Loucy (cell line): ENCODE data around the gene BCL11A.

Experiments used
- H2AFZ ChIP-seq: fragments of 200-600 bp; sonication (generic); 2 replicates; pipeline ENCODE4 v1.6.0; 2016; ENCODE audit warnings: antibody characterized with exemption, mild to moderate bottlenecking, low read length, moderate library complexity
- H3F3A ChIP-seq: fragments of 200-600 bp; 2 replicates; pipeline ENCODE4 v1.6.0; 2016; ENCODE audit warnings: antibody characterized with exemption, low read depth, mild to moderate bottlenecking
- H3K27me3 ChIP-seq: fragments of 200-600 bp; sonication (generic); 2 replicates; pipeline ENCODE4 v1.6.1; 2014; ENCODE audit warnings: low read length, mild to moderate bottlenecking; ENCODE audit not compliant: insufficient read depth, poor library complexity, severe bottlenecking
- H3K36me3 ChIP-seq: fragments of 200-600 bp; sonication (generic); 2 replicates; pipeline ENCODE4 v1.6.1; 2016; ENCODE audit warnings: low read length; ENCODE audit not compliant: insufficient read depth
- H3K4me1 ChIP-seq: fragments of 200-600 bp; sonication (generic); 2 replicates; pipeline ENCODE4 v1.5.1; 2014; ENCODE audit warnings: low read length, mild to moderate bottlenecking; ENCODE audit not compliant: insufficient read depth, poor library complexity, severe bottlenecking
- H3K4me2 ChIP-seq: fragments of 200-600 bp; sonication (generic); 2 replicates; pipeline ENCODE4 v1.6.0; 2014; ENCODE audit warnings: antibody characterized with exemption, low read length, low read depth, mild to moderate bottlenecking; ENCODE audit not compliant: poor library complexity, severe bottlenecking
- H3K4me3 ChIP-seq: fragments of 200-600 bp; sonication (generic); 2 replicates; pipeline ENCODE4 v1.5.1; 2014; ENCODE audit warnings: low read length, mild to moderate bottlenecking, mixed read lengths; ENCODE audit not compliant: poor library complexity, severe bottlenecking
- H3K79me2 ChIP-seq: fragments of 200-600 bp; sonication (generic); 2 replicates; pipeline ENCODE4 v1.6.1; 2014; ENCODE audit warnings: low read length; ENCODE audit not compliant: insufficient read depth
- H3K9ac ChIP-seq: fragments of 200-600 bp; sonication (generic); 2 replicates; pipeline ENCODE4 v1.6.0; 2014; ENCODE audit warnings: mild to moderate bottlenecking, low read depth, low read length, moderate library complexity; ENCODE audit not compliant: poor library complexity, severe bottlenecking
- H3K9me2 ChIP-seq: fragments of 200-600 bp; sonication (generic); replicated peaks from 2 replicates; pipeline ENCODE4 v1.6.1; 2016; ENCODE audit warnings: low read depth, low read length, mixed read lengths
- H3K9me3 ChIP-seq: fragments of 200-600 bp; sonication (generic); 2 replicates; pipeline ENCODE4 v1.6.1; 2014; ENCODE audit warnings: mild to moderate bottlenecking, antibody characterized with exemption, low read length, low read depth; ENCODE audit not compliant: insufficient read depth
- H4K20me1 ChIP-seq: fragments of 200-600 bp; sonication (generic); 2 replicates; pipeline ENCODE4 v1.6.0; 2014; ENCODE audit warnings: antibody characterized with exemption, low read length, mild to moderate bottlenecking; ENCODE audit not compliant: insufficient read depth, poor library complexity, severe bottlenecking
- EZH2phosphoT487 ChIP-seq: fragments of 200-600 bp; IDR thresholded peaks from 2 replicates; pipeline ENCODE4 v1.6.1; 2018; ENCODE audit warnings: antibody characterized with exemption, mild to moderate bottlenecking, moderate library complexity, borderline replicate concordance
- TF ChIP-seq, protein P1 (sequence below): fragments of 200-600 bp; sonication (generic); conservative IDR thresholded peaks from 2 replicates; pipeline ENCODE4 v1.5.1; 2014; ENCODE audit warnings: mild to moderate bottlenecking, antibody characterized with exemption, low read length

Gene BCL11A

DNA sequence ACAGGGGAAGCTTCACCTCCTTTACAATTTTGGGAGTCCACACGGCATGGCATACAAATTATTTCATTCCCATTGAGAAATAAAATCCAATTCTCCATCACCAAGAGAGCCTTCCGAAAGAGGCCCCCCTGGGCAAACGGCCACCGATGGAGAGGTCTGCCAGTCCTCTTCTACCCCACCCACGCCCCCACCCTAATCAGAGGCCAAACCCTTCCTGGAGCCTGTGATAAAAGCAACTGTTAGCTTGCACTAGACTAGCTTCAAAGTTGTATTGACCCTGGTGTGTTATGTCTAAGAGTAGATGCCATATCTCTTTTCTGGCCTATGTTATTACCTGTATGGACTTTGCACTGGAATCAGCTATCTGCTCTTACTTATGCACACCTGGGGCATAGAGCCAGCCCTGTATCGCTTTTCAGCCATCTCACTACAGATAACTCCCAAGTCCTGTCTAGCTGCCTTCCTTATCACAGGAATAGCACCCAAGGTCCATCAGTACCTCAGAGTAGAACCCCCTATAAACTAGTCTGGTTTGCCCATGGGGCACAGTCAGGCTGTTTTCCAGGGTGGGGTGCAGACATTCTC is 58.3 kb downstream of the BCL11A start:
- no peak overlapping the region for H3K4me3 ChIP-seq
- H3K27me3 ChIP-seq = no peaks in the 10 kb centered on the region
- no peaks in the 10 kb centered on the region; the same call in 1 of the 2 replicates for H3K79me2 ChIP-seq
- H3K9me2 ChIP-seq = no peaks in the 10 kb centered on the region
- H4K20me1 ChIP-seq = no peaks in the 10 kb centered on the region
- no peaks in the 10 kb centered on the region for H3K4me1 ChIP-seq
- no peaks in the 10 kb centered on the region for H3F3A ChIP-seq
- no peak overlapping the region for H2AFZ ChIP-seq
- TF ChIP-seq, protein P1, sequence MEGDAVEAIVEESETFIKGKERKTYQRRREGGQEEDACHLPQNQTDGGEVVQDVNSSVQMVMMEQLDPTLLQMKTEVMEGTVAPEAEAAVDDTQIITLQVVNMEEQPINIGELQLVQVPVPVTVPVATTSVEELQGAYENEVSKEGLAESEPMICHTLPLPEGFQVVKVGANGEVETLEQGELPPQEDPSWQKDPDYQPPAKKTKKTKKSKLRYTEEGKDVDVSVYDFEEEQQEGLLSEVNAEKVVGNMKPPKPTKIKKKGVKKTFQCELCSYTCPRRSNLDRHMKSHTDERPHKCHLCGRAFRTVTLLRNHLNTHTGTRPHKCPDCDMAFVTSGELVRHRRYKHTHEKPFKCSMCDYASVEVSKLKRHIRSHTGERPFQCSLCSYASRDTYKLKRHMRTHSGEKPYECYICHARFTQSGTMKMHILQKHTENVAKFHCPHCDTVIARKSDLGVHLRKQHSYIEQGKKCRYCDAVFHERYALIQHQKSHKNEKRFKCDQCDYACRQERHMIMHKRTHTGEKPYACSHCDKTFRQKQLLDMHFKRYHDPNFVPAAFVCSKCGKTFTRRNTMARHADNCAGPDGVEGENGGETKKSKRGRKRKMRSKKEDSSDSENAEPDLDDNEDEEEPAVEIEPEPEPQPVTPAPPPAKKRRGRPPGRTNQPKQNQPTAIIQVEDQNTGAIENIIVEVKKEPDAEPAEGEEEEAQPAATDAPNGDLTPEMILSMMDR = no peak
- no peak for TF ChIP-seq EZH2phosphoT487
- no peaks in the 10 kb centered on the region for H3K36me3 ChIP-seq
- no peak overlapping the region for H3K4me2 ChIP-seq
- H3K9me3 ChIP-seq = no peaks in the 10 kb centered on the region
- H3K9ac ChIP-seq = no peak overlapping the region

DNA sequence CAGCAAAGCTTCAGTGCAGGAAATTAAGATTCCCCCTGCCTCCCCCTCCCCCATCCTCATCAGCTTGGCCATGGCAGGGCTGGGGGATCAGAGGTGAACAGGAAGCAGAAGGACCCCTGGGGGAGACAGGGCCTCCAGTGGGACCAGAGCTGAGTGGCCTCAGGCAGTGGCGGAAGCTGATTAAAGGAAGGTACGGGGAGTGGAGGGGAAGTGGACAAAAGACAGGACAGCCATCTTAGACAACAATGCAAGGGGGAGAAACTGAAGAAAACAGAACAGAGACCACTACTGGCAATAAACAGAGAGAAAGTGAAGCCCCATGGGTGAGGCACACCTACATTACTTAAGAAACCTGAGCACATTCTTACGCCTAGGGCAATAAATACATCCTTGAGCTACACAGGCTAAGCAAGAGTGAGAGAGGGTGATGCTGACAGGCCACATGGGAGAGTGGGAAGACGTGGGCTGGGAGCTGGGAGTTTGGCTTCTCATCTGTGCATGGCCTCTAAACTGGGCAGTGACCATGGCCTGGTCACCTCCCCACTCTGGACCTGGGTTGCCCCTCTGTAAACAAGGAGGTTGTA is 59.6 kb downstream of the BCL11A start:
- no peaks in the 10 kb centered on the region for H4K20me1 ChIP-seq
- no peaks in the 10 kb centered on the region for H3K4me1 ChIP-seq
- H3K79me2 ChIP-seq = no peaks in the 10 kb centered on the region; the same call in 1 of the 2 replicates

DNA sequence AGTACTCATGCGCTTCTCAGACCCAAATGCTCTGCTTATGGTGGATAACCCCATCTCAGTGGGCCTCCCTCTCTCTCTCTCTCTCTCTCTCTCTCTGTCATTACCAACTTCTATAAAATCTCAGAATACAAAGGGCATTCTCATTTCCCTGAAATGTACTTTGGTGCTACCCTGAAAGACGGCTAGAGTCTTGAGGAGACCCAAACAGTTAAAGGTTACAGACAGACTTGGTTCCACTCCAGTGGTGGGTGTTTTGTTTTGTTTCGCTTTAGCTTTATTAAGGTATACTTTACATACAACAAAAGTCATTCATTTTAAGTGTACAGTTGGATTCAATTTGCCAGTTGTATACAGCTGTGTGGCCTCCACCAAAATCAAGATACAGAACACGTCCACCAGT is 60.9 kb downstream of the BCL11A start:
- Histone ChIP-seq H3K4me2 (no peak overlapping the region), H2AFZ (no peak overlapping the region), H3K27me3 (no peaks in the 10 kb centered on the region), H3F3A (no peaks in the 10 kb centered on the region), H3K9me3 (no peaks in the 10 kb centered on the region), H3K79me2 (no peaks in the 10 kb centered on the region), H3K9me2 (no peaks in the 10 kb centered on the region), H3K4me3 (no peak overlapping the region), H3K4me1 (no peaks in the 10 kb centered on the region), H3K9ac (no peak overlapping the region), H4K20me1 (no peaks in the 10 kb centered on the region), H3K36me3 (no peaks in the 10 kb centered on the region)
- TF ChIP-seq, protein P1 = no peak
- no peak for TF ChIP-seq EZH2phosphoT487

More for the DNA sequence above, 59.6 kb downstream of the BCL11A start:
- Histone ChIP-seq H3K9ac (no peak overlapping the region), H3K9me3 (no peaks in the 10 kb centered on the region), H3K27me3 (no peaks in the 10 kb centered on the region), H3K4me2 (no peak overlapping the region), H2AFZ (no peak overlapping the region), H3K36me3 (no peaks in the 10 kb centered on the region), H3K9me2 (no peaks in the 10 kb centered on the region), H3F3A (no peaks in the 10 kb centered on the region), H3K4me3 (no peak overlapping the region)
- TF ChIP-seq, protein P1 = no peak
- TF ChIP-seq EZH2phosphoT487 = no peak
